Osteoblast (primary cell): ENCODE data around the gene TBC1D9B. TPM values are rescaled to one million over a fixed set of nuclear protein-coding genes. Genes with fewer than 3 reads are reported as not detected.

Experiments used
- DNase-seq: peaks from one replicate; pipeline ENCODE4 v3.0.0; 2011; ENCODE audit warnings: low spot score, mixed read lengths; ENCODE audit not compliant: insufficient read length; ENCODE audit errors: missing footprints
- H2AFZ ChIP-seq: 2 replicates; pipeline ENCODE4 v1.6.0; 2011; ENCODE audit warnings: mild to moderate bottlenecking, low read length
- H3K27ac ChIP-seq: 2 replicates; pipeline ENCODE4 v1.5.1; 2011; ENCODE audit warnings: mild to moderate bottlenecking, low read depth, low read length, moderate library complexity
- H3K27me3 ChIP-seq: 2 replicates; pipeline ENCODE4 v1.6.0; 2012; ENCODE audit warnings: mild to moderate bottlenecking, control low read depth, inconsistent platforms, low read length, moderate library complexity; ENCODE audit not compliant: insufficient read depth
- H3K36me3 ChIP-seq: 2 replicates; pipeline ENCODE4 v1.5.1; 2011; ENCODE audit warnings: mild to moderate bottlenecking, low read length, control low read depth, moderate library complexity; ENCODE audit not compliant: insufficient read depth
- H3K4me1 ChIP-seq: 2 replicates; pipeline ENCODE4 v1.5.1; 2011; ENCODE audit warnings: mild to moderate bottlenecking, low read length, control low read depth, moderate library complexity; ENCODE audit not compliant: insufficient read depth
- H3K4me2 ChIP-seq: 2 replicates; pipeline ENCODE4 v1.6.0; 2011; ENCODE audit warnings: mild to moderate bottlenecking, low read length; ENCODE audit not compliant: insufficient read depth
- H3K4me3 ChIP-seq: fragments of 200-600 bp; sonication (generic); 3 replicates; pipeline ENCODE4 v1.5.1; 2012; ENCODE audit warnings: mild to moderate bottlenecking, low read length, inconsistent platforms; ENCODE audit not compliant: insufficient read depth
- H3K79me2 ChIP-seq: 2 replicates; pipeline ENCODE4 v1.6.0; 2012; ENCODE audit warnings: mild to moderate bottlenecking, low read length, control low read depth, inconsistent platforms; ENCODE audit not compliant: insufficient read depth
- H3K9me3 ChIP-seq: 2 replicates; pipeline ENCODE4 v1.5.1; 2011; ENCODE audit warnings: low read depth, low read length, control low read depth
- H4K20me1 ChIP-seq: 2 replicates; pipeline ENCODE4 v1.6.0; 2012; ENCODE audit warnings: mild to moderate bottlenecking, low read length, control low read depth; ENCODE audit not compliant: insufficient read depth
- total RNA-seq: library from RNA; depleted of rRNA; stranded (reverse); fragments of >200 nt; gene quantifications from 2 replicates; pipeline ENCODE4 v1.2.3, GENCODE V29; 2012
- TF ChIP-seq, protein P1 (sequence below): IDR thresholded peaks from 2 replicates; pipeline ENCODE4 v1.5.1; 2011; ENCODE audit warnings: mild to moderate bottlenecking, low read depth, low read length, moderate library complexity; ENCODE audit errors: extremely low read depth

Gene TBC1D9B
- total RNA-seq, 1 donor, result 89.4 TPM

DNA sequence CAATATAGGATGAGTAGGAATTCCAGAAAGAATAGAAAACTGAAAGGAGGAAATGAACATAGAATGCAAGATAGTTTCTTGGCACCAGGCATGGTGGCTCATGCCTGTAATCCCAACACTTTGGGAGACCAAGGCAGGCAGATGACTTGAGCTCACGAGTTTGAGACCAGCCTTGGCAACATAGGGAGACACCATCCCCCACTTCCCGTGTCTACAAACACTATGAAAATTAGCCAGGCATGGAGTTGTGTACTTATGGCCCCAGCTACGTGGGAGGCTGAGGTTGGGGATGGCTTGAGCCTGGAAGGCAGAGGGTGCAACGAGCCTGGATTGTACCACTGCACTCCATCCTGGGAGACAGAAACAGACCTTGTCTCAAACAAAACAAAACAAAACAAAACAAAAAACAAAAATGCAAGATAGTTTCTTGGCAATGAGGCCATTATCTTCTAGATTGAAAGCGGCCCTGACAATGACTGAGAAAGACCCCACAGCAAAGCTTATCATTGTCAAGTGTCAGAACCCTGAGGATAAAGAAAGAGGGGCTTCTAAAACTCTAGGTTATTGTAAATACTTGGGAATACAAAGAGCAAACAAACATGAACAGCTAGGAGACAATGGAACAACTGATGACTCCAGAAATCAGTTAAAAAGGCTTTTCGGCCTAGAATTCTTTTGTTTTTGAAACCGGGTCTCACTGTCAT, 77.8 kb downstream of the TBC1D9B start:
- Histone ChIP-seq H3K36me3 (peaks cover 89% of the 10 kb centered on the region), H3K27ac (no peak overlapping the region), H3K79me2 (peaks cover 55% of the 10 kb centered on the region), H3K27me3 (no peaks in the 10 kb centered on the region), H3K9me3 (no peaks in the 10 kb centered on the region), H3K4me1 (no peaks in the 10 kb centered on the region), H4K20me1 (peaks cover 62% of the 10 kb centered on the region), H2AFZ (no peak overlapping the region), H3K4me2 (no peak overlapping the region), H3K4me3 (no peak overlapping the region)
- peak; percentile 14 for DNase-seq
- TF ChIP-seq, protein P1, sequence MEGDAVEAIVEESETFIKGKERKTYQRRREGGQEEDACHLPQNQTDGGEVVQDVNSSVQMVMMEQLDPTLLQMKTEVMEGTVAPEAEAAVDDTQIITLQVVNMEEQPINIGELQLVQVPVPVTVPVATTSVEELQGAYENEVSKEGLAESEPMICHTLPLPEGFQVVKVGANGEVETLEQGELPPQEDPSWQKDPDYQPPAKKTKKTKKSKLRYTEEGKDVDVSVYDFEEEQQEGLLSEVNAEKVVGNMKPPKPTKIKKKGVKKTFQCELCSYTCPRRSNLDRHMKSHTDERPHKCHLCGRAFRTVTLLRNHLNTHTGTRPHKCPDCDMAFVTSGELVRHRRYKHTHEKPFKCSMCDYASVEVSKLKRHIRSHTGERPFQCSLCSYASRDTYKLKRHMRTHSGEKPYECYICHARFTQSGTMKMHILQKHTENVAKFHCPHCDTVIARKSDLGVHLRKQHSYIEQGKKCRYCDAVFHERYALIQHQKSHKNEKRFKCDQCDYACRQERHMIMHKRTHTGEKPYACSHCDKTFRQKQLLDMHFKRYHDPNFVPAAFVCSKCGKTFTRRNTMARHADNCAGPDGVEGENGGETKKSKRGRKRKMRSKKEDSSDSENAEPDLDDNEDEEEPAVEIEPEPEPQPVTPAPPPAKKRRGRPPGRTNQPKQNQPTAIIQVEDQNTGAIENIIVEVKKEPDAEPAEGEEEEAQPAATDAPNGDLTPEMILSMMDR, result no peak

GRCh38 chr5:179828756-179829421, 78.8 kb downstream of the TBC1D9B start:
- peak; percentile 23 for DNase-seq

DNA sequence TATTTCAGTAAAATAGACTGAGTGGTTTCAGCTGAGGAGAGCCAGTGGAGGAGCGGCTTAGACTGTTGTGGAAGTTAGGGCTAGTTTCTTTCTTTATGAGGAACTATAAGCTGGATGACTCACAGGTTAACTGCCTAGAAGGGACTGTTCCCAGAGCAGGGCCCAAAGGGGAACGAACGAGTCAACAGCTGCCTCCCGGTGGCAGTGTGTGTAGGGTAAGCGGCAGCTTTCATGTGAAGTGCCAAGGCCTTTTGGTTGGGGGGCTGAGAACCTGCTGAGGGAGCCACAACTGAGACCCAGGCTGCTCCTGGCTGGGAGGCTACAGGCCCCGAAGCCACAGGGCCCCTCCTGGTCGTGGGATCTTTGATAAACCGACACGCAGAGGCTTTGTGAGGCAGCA, 80.0 kb downstream of the TBC1D9B start:
- Histone ChIP-seq H3K36me3 (peaks cover 95% of the 10 kb centered on the region), H3K4me2 (no peak overlapping the region), H3K4me1 (peaks cover 4% of the 10 kb centered on the region), H4K20me1 (peaks cover 74% of the 10 kb centered on the region), H2AFZ (no peak overlapping the region), H3K4me3 (no peak overlapping the region), H3K27me3 (no peaks in the 10 kb centered on the region), H3K9me3 (no peaks in the 10 kb centered on the region), H3K27ac (peak overlapping the region; percentile 9), H3K79me2 (peaks cover 75% of the 10 kb centered on the region)
- DNase-seq, result peak; percentile 95
- TF ChIP-seq, protein P1, result no peak

More at GRCh38 chr5:179828756-179829421, 78.8 kb downstream of the TBC1D9B start:
- TF ChIP-seq, protein P1, result no peak
- H3K79me2 ChIP-seq, result peaks cover 65% of the 10 kb centered on the region
- H3K27ac ChIP-seq, result no peak overlapping the region
- H2AFZ ChIP-seq, result no peak overlapping the region
- H4K20me1 ChIP-seq, result peaks cover 72% of the 10 kb centered on the region
- no peaks in the 10 kb centered on the region for H3K27me3 ChIP-seq
- no peaks in the 10 kb centered on the region for H3K4me1 ChIP-seq
- peaks cover 96% of the 10 kb centered on the region for H3K36me3 ChIP-seq
- no peaks in the 10 kb centered on the region for H3K9me3 ChIP-seq
- no peak overlapping the region for H3K4me2 ChIP-seq
- H3K4me3 ChIP-seq, result no peak overlapping the region

DNA sequence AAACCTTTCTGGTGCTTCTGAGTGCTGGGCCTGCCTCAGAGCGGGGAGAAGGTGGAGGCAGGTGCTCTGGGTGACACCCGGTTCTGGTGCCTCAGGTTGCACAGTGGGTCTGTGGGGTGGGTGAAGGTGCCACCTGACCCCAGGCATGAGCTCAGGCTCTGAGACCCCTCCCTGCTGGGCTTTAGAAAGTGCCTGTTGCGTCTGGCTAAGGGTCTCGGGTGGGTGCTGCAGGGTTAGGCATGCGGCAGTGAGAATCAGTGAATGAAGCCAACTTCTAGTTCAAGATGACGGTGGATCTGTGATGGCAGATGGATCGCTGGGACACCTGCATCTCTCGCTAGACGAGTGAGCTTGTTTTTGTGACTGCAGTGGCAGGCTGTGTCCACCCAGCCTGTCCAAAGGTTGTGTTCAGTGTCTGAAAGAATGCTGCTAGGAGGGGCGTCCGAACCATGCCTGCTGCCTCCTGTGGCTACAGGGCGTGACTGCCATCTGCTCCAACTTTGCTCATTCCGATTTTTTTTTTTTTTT, 82.0 kb downstream of the TBC1D9B start:
- TF ChIP-seq, protein P1, result no peak
- no peak overlapping the region for H3K4me2 ChIP-seq
- peak; percentile 65 for DNase-seq
- peaks cover 76% of the 10 kb centered on the region for H4K20me1 ChIP-seq
- H3K4me1 ChIP-seq, result peaks cover 14% of the 10 kb centered on the region
- no peak overlapping the region for H2AFZ ChIP-seq
- no peaks in the 10 kb centered on the region for H3K9me3 ChIP-seq
- H3K36me3 ChIP-seq, result peaks cover 77% of the 10 kb centered on the region
- no peaks in the 10 kb centered on the region for H3K27me3 ChIP-seq
- peaks cover 84% of the 10 kb centered on the region for H3K79me2 ChIP-seq
- H3K27ac ChIP-seq, result no peak overlapping the region
- H3K4me3 ChIP-seq, result no peak overlapping the region
